Stimulated activated CD8-positive, alpha-beta memory T cell treated with anti-CD3 and anti-CD28 coated beads, Interleukin-4, amount 100 ng/mL, for 24 hours (primary cell): ENCODE data around the gene ROPN1.

Experiments
- DNase-seq: peaks from one replicate; pipeline ENCODE4 v3.0.0-alpha.2; 2020; ENCODE audit warnings: low read depth

The ROPN1 gene

GRCh38 chr3:123948449-123948848 is 43.5 kb downstream of the ROPN1 start:
- no peak for DNase-seq

DNA sequence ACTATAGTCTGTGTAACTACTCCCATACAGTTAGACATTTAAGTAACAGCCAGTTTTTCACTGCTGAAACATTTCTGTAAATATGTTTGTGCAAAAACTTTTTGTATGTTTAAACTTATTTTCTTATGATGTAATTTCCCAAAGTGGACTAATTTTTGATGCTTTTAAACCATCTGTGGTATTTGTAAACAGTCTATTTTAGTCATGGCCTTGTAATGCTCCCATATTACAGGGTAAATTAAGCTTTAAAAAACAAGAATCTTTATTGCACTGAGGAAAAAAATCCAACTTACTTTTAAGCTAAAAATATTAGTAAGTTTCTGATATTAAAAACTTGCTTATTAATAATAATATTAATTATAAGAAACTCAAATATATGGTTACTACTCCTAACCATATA is 44.4 kb downstream of the ROPN1 start:
- no peak for DNase-seq

DNA sequence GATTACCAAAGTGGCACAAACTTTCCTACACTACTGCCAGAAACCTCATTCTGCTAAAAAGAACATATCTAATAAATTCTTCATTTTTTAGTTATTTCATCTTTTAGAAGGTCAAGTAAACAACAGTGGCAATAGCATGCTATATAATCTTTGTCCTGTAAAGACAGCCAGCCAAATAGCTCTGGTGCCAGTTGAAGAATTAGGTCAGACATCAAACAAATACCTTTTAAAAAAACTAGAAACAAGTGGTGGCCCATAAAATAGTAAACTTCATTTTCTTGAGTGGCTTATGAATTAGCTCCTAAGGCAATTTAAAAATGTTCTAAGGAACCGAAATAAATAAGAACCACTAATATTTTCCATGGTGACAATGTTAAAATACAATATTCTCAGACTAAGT is 50.4 kb downstream of the ROPN1 start:
- DNase-seq: no peak

- DNase-seq: no peak
Observed at GRCh38 chr3:123941121-123941520, 50.8 kb downstream of the ROPN1 start.

DNA sequence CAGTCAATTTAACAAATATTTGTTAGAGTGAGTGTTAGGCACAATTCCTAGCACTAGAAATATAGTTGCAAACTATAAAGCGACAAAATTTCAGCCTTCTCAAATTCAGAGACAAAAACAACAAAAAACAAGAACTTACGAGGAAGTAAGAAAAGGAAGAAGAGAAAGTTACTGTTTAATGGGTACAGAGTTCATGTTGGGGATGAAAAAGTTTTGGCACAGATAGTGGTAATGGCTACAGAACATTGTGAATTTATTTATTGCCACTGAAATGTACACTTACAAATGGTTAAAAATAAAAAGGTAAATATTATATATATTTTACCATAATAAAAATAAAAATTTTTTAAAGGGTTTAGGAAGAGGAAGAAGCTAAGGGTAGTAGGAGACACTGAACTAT is 52.2 kb downstream of the ROPN1 start:
- DNase-seq: no peak

DNA sequence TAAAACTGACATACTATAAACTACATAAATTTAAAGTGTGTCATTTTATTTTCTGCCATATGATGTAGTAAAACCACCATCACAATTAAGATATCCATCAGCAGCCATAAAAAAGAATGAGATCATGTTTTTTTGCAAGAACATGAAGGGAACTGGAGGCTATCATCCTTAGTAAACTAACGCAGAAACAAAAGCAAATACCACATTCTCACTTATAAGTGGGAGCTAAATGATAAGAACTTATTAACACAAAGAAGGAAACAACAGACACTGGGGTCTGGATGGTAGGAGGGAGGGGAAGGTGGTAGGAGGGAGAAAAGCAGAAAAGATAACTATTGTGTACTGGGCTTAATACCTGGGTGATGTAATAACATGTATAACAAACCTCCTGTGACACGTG is 55.5 kb downstream of the ROPN1 start:
- DNase-seq: no peak

- no peak for DNase-seq
Observed at GRCh38 chr3:123935830-123936229, 56.1 kb downstream of the ROPN1 start.

- DNase-seq: no peak
Observed at GRCh38 chr3:123934250-123934649, 57.7 kb downstream of the ROPN1 start.

DNA sequence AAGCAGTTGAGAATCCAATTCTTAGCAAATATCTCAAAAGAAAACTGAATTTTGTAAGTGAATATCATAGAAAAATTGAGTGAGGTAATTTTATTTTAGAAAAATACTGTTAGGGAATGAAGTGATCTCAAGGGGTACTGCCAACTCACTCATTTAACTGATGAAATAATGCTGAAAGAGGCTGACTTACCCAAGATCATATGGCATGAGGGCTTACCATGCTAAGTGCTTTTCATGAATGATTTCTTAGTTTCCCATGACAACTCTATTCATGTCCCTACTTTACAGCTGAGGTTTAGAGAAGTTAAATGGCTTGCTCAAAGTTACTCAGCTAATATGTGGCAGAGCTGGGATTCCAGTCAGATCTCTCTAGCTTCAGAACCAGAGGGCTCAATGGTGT is 61.5 kb downstream of the ROPN1 start:
- no peak for DNase-seq

- DNase-seq: no peak
Observed at GRCh38 chr3:123929325-123929724, 62.6 kb downstream of the ROPN1 start.

DNA sequence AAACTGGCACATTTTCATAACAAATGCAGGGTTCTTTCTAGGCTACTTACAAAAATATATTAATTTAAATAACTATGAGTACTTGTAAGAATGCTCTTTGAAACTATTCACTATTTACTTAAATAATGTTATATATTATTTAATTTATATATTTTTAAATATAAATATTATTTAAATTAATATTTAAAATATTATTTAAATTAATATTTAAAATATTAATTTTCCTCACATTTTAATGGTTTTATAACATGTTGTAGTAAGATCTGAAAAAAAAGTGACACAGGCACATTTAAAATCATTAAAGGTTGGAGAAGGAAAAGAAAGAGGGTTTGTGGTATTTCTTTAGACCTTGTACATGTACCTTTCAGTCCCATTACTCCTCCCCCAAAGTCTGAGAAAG is 65.5 kb downstream of the ROPN1 start:
- no peak for DNase-seq

- no peak for DNase-seq
Observed at GRCh38 chr3:123920868-123921267, 71.1 kb downstream of the ROPN1 start.

DNA sequence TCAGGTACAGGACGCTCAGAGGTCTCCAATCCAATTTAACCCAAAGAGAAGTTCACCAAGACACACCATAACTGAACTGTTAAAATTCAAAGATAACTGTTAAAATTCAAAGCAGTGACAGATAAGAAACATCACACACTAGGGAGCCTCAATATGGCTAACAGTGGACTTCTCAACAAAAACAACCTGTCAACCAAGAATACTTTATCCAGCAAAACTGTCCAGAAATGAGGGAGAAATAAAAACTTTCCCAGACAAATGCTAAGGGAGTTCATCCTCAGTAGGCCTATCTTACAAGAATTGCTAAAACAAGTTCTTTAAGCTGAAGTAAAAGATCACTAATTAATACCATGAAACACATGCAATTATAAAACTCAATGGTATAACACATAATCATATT is 71.5 kb downstream of the ROPN1 start:
- DNase-seq: no peak

DNA sequence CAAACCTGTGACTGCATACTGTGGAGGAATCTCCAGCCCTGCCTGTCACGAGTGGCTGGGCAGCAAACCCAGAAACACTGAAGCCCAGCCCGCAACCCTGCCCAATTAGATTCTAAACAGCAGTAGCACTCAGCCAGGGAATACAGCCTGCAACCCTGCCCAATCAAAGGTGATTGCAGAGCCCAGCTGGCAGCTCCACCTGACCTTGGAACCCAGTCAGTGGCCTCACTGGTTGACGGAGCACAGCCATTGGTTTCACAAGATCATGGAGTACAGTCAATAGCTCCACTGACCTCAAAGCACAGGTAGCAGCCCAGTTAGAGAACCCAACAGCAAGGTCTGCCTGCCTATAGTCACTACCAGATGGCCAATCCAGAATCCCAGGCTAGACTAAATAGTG is 72.6 kb downstream of the ROPN1 start:
- no peak for DNase-seq
